Sigmoid colon (tissue), 4 donors: Measurements from ENCODE around the gene EMILIN1.

ENCODE experiments used
- CTCF ChIP-seq, 4 experiments: fragments of 450-650 bp in 3 of 4; fragments of 200-600 bp in 1 of 4; IDR thresholded peaks; one replicate each; pipeline ENCODE4 v1.5.1; 2016 to 2019; ENCODE audit warnings: antibody characterized with exemption in 4 of 4, mild to moderate bottlenecking in 3 of 4, moderate library complexity in 2 of 4
- EP300 ChIP-seq, 4 donors: sonication (generic); formaldehyde crosslinking; IDR thresholded peaks; one replicate each; pipeline ENCODE4 v1.6.1; 2017; ENCODE audit warnings: antibody characterized with exemption in 4 of 4
- POLR2A ChIP-seq, 2 donors: fragments of 450-650 bp; IDR thresholded peaks; one replicate each; pipeline ENCODE4 v1.6.1; 2016; ENCODE audit warnings: antibody characterized with exemption in 2 of 2, mild to moderate bottlenecking in 2 of 2, moderate library complexity in 2 of 2
- POLR2AphosphoS5 ChIP-seq, 4 donors: sonication (generic); formaldehyde crosslinking; IDR thresholded peaks; one replicate each; pipeline ENCODE4 v1.6.1; 2017; ENCODE audit warnings: antibody characterized with exemption in 4 of 4

- no peak for TF ChIP-seq CTCF (IDR thresholded peaks at IDR 0.05)
- no peak for TF ChIP-seq POLR2A (IDR thresholded peaks at IDR 0.05)
- TF ChIP-seq POLR2AphosphoS5 (IDR thresholded peaks at IDR 0.05): no peak
- TF ChIP-seq EP300 (IDR thresholded peaks at IDR 0.05): no peak
Measured at GRCh38 chr2:27089111-27089954, 10.9 kb downstream of the EMILIN1 start.
